ENCODE data around the gene MBL2. TPM values are rescaled to one million over a fixed set of nuclear protein-coding genes. Genes with fewer than 3 reads are reported as not detected.
A peak's percentile ranks its signal among the peaks of the same experiment; 100 is the strongest.

The MBL2 gene
- total RNA-seq, 1 experiment from 2014 or later = not detected

DNA sequence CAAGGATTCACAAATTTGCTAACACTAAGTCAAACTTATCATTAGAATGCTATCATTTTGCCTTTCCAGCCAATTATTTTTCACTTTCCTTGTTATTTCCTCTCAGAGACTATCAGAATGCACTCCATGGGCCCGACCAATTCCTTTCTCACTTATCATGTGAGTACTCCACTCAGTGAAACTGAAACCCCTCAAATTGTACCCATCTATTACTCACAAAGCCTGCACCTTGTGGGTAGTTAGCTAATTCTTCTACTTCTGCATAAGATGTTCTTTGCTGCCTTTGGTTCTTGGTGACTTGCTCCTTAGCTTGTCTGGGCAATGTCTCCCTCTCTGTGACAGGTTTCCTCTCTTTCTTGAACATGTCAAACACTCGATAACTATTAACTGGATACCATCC, 35.2 kb upstream of the MBL2 start:
- no TSS peak for BruUV-seq (replicated peaks)
- no peaks in the 10 kb centered on the region for H3K9me3 ChIP-seq (ENCODE audit: control insufficient read depth, insufficient read depth, low read depth, low read length)
- in situ Hi-C loops (cut with HindIII; ENCODE audit: low pct_unique_long_range_greater_than_20kb, low sequenced_read_pairs) = no loop called here
- no peak for DNase-seq (ENCODE audit: low read depth, low spot score)
- H3K4me1 ChIP-seq (ENCODE audit: control insufficient read depth, insufficient read depth, low read length) = peaks cover 3% of the 10 kb centered on the region; the same call in 1 of the 2 replicates
- no peak overlapping the region for H3K27ac ChIP-seq (ENCODE audit: low read length)
- no peak for TF ChIP-seq CTCF (IDR thresholded peaks at IDR 0.05)
- no peak for TF ChIP-seq TCF7L2 (IDR thresholded peaks at IDR 0.05; ENCODE audit: low read depth, low read length)
- no peak for TF ChIP-seq SIN3A (IDR thresholded peaks at IDR 0.05; ENCODE audit: borderline replicate concordance, insufficient read depth, low read depth, low read length)
- TF ChIP-seq POLR2AphosphoS5 (IDR thresholded peaks at IDR 0.05; ENCODE audit: low read depth, low read length) = no peak
- no peak for TF ChIP-seq REST (IDR thresholded peaks at IDR 0.05; ENCODE audit: insufficient read depth in 1 of 2, low read depth in 2 of 2, low read length in 1 of 2)
- intact Hi-C loops (cut with micrococcal nuclease; ENCODE audit: unreplicated experiment) = no loop called here
- no peak overlapping the region for H3K4me3 ChIP-seq (ENCODE audit: low read depth in 2 of 2, low read length in 2 of 2)
- H3K36me3 ChIP-seq (ENCODE audit: control insufficient read depth, insufficient read depth, low read length) = no peaks in the 10 kb centered on the region
- ChIA-PET CTCF (no interaction called here), POLR2A (no interaction called here)
- no peak for ATAC-seq
- H3K27me3 ChIP-seq (ENCODE audit: control insufficient read depth, insufficient read depth, low read length) = no peaks in the 10 kb centered on the region; the same call in 1 of the 2 replicates

- ChIA-PET POLR2A (no interaction called here), CTCF (interaction anchor here (1.4 kb wide), 1 partner anchor 12 kb away, joined by 5 read pairs; no protein-coding TSS in a partner anchor)
- DNase-seq (ENCODE audit: low read depth, low spot score) (no peak), ATAC-seq (peak; percentile 89)
- peaks cover 3% of the 10 kb centered on the region; the same call in 1 of the 2 replicates for H3K4me1 ChIP-seq (ENCODE audit: control insufficient read depth, insufficient read depth, low read length)
- H3K27ac ChIP-seq (ENCODE audit: low read length) = no peak overlapping the region
- no peaks in the 10 kb centered on the region for H3K9me3 ChIP-seq (ENCODE audit: control insufficient read depth, insufficient read depth, low read depth, low read length)
- H3K27me3 ChIP-seq (ENCODE audit: control insufficient read depth, insufficient read depth, low read length) = no peaks in the 10 kb centered on the region; the same call in 1 of the 2 replicates
- intact Hi-C loops (cut with micrococcal nuclease; ENCODE audit: unreplicated experiment) (no loop called here), in situ Hi-C loops (cut with HindIII; ENCODE audit: low pct_unique_long_range_greater_than_20kb, low sequenced_read_pairs) (no loop called here)
- H3K36me3 ChIP-seq (ENCODE audit: control insufficient read depth, insufficient read depth, low read length) = no peaks in the 10 kb centered on the region
- TF ChIP-seq POLR2AphosphoS5 (IDR thresholded peaks at IDR 0.05; ENCODE audit: low read depth, low read length) = no peak
- TF ChIP-seq TCF7L2 (IDR thresholded peaks at IDR 0.05; ENCODE audit: low read depth, low read length) = no peak
- TF ChIP-seq REST (IDR thresholded peaks at IDR 0.05; ENCODE audit: insufficient read depth in 1 of 2, low read depth in 2 of 2, low read length in 1 of 2) = no peak
- TF ChIP-seq SIN3A (IDR thresholded peaks at IDR 0.05; ENCODE audit: borderline replicate concordance, insufficient read depth, low read depth, low read length) = no peak
- no peak for TF ChIP-seq CTCF (IDR thresholded peaks at IDR 0.05)
- H3K4me3 ChIP-seq (ENCODE audit: low read depth in 2 of 2, low read length in 2 of 2) = peak overlapping the region; percentile 24 to 38
- BruUV-seq (replicated peaks) = no TSS peak
Measured at GRCh38 chr10:52805414-52806285, 33.1 kb upstream of the MBL2 start.
